Stimulated activated CD4-positive, alpha-beta T cell treated with anti-CD3 and anti-CD28 coated beads, TNF-alpha, amount 100 ng/mL, for 24 hours (primary cell): ENCODE measurements around the gene CD68.

Source experiments
- DNase-seq, 3 experiments: peaks; one replicate each; pipeline ENCODE4 v3.0.0-alpha.2; 2020; ENCODE audit warnings: low read depth in 3 of 3

CD68 gene, protein sequence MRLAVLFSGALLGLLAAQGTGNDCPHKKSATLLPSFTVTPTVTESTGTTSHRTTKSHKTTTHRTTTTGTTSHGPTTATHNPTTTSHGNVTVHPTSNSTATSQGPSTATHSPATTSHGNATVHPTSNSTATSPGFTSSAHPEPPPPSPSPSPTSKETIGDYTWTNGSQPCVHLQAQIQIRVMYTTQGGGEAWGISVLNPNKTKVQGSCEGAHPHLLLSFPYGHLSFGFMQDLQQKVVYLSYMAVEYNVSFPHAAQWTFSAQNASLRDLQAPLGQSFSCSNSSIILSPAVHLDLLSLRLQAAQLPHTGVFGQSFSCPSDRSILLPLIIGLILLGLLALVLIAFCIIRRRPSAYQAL

DNA sequence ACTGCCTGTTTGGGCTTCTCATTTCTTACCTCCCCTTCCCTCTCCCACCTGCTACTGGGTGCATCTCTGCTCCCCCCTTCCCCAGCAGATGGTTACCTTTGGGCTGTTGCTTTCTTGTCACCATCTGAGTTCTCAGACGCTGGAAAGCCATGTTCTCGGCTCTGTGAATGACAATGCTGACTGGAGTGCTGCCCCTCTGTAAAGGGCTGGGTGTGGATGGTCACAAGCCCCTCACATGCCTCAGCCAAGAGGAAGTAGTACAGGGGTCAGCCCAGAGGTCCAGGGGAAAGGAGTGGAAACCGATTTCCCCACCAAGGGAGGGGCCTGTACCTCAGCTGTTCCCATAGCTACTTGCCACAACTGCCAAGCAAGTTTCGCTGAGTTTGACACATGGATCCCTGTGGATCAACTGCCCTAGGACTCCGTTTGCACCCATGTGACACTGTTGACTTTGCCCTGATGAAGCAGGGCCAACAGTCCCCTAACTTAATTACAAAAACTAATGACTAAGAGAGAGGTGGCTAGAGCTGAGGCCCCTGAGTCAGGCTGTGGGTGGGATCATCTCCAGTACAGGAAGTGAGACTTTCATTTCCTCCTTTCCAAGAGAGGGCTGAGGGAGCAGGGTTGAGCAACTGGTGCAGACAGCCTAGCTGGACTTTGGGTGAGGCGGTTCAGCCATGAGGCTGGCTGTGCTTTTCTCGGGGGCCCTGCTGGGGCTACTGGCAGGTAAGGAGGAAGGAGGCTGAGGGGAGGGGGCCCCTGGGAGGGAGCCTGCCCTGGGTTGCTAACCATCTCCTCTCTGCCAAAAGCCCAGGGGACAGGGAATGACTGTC lies at the start of gene CD68:
Gene CD68, plus strand, starts transcription at position 638 of the 833 bp plus-strand sequence. Its CDS starts 40 bp downstream, at position 678.
- peak; percentile 61 to 76 (median 62) for DNase-seq

DNA sequence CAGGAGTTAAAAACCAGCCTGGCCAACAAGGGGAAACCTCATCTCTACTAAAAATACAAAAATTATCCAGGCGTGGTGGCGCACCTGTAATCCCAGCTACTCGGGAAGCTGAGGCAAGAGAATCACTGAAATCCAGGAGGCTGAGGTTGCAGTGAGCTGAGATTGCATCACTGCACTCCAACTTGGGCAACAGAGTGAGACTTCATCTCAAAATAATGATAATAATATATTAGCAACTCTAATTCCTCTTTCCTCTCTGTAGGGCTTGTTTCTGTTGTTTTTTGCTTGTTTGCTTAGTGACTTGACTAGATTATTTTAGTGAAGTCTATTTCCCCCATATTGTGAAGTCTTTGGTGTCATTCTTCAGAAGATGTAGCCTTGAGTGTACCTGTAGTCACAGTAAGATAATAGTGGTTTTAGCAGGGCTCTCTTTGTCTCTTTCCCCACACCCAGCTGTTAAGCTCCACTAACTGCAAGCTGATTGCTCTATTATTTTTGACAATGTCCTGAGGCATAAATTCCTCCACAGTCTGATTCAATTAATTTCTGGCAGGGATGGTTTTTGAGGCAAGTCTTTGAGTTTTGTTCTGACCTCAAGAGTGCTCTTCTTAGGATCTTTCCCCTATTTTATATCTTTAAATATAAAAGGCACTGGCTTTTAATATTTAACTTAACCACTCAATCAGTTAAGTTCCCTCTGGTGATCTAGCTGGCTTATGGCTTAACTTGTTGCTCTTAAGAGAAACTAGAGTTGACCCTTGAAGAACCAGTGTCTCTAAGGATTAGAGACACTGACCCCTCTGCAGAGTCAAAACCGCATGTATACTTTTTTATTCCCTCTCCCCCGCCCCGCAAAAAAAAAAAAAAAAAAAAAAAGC lies 49.2 kb upstream of the CD68 start:
- no peak for DNase-seq

DNA sequence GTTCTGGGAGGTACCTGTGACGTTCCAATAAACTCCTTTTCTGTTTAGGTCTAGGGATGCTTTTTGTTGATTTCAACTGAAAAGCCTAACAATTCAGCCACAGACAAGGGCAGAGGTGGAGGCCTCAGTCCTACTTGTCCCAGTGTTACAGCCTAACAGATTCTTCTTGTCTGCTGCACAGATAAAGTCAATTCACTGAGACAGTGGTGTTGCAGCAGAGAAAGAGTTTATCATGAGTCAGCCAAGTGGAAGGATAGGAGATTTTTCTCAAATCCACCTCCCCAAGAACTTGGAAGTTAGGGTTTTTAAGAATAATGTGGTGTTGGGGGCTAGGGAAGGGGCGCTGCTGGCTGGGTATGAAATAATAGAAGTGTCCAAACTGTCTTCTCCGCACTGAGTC lies 41.4 kb upstream of the CD68 start:
- no peak for DNase-seq

DNA sequence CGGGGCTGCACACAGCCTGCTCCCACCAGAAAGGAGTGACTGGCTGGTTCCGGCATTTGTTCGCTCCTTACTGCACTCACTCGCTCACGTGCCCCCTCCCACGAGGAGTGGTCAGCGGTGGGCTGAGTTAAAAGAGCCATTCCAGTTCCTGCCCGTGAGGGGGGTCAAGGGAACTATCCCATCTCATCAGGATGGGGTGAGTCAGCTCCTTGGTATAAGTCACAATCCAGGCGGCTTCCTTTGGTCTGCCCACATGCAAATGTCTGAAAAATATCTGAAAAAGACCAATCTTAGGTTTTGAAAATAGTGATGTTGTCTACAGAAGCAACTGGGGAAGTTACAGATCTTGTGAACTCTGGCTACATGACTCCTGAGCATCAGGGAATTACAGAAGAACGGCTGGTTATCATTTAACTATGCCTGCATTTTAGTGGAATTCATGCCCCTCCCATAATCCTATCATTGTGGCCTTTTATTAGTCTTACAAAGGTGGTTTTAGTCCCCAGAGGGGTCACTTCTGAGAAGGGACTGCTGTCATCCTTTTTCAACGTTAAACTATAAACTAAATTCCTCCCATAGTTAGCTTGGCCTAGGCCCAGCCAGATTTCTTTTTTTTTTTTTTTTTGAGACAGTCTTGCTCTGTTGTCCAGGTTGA lies 40.4 kb upstream of the CD68 start:
- no peak for DNase-seq

DNA sequence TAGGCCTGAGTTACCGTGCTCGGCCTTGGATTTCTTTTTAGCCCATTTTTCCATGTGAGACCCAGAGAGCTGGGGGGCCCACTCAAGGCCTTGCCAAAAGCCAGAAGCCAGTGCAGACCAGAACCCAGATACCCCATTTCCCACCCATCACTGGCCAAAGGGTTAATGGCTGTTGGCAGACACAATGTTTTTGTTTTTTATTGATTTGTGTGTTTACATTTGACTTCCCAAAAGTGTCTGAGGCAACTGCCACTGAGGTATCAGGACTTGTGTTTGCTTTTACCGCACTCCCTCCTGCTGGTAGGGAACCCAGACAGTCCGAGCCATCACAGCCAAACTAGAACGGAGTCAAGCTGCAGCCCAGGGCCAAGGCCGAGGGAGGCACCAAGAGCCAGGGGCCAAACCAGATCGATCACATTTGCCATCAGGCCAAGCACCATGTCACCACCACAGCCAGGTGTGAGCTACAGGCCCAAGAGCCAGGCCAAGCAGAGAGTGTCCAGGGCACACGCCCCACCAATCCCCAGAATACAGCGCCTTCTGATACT lies 38.3 kb upstream of the CD68 start:
- DNase-seq: no peak

DNA sequence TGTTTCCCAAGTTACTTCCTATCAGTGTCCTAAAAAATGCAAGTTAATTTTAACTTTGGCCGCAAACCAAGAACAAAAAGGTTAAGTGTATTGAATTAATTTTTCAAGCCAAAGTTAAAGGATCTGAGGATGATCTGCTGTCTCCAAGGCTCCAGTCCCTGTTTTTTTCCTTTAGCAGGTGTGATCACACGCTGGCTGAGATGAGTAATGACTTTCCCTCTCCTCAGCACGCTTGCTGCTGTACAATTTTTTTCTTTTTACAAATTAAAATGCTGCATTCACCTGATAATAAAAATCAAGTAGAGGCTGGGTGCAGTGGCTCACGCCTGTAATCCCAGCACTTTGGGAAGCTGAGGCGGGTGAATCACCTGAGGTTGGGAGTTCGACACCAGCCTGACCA lies 34.5 kb upstream of the CD68 start:
- DNase-seq: no peak

DNA sequence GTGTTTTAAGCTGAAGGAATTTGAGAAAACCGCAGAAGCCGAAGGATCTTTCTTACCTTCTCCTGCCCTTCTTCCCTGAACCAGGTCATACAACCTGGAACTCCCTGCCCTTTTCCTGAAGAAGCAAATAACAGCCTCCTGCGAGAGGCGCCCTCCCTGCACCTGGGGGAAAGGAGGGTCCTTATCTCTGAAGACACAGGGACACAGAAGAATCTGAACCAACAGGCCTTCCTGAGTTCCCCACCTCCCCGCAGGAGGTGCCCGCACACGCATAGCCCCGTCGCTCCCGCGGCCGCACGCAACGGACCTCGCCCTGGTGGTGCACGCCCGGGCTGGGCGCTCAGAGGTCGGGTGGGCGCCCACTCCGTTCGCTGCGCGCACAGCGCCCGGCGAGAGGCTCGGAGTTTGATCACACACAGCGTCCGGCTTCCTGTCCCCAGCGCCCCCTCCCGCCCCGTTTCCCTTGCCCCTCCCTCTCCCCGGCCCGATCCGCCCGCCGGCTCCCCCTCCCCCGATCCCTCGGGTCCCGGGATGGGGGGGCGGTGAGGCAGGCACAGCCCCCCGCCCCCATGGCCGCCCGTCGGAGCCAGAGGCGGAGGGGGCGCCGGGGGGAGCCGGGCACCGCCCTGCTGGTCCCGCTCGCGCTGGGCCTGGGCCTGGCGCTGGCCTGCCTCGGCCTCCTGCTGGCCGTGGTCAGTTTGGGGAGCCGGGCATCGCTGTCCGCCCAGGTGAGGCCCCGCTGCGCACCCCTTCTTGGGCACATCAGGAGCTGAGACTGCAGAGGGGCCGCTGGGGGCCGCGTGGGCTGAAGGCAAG lies 30.6 kb upstream of the CD68 start, which contains the start of gene TNFSF12:
Gene TNFSF12, plus strand, starts transcription at position 474 of the 816 bp plus-strand sequence. Its CDS starts 96 bp downstream, at position 570.
- DNase-seq: peak in 1 of 3 experiments; percentile 56

DNA sequence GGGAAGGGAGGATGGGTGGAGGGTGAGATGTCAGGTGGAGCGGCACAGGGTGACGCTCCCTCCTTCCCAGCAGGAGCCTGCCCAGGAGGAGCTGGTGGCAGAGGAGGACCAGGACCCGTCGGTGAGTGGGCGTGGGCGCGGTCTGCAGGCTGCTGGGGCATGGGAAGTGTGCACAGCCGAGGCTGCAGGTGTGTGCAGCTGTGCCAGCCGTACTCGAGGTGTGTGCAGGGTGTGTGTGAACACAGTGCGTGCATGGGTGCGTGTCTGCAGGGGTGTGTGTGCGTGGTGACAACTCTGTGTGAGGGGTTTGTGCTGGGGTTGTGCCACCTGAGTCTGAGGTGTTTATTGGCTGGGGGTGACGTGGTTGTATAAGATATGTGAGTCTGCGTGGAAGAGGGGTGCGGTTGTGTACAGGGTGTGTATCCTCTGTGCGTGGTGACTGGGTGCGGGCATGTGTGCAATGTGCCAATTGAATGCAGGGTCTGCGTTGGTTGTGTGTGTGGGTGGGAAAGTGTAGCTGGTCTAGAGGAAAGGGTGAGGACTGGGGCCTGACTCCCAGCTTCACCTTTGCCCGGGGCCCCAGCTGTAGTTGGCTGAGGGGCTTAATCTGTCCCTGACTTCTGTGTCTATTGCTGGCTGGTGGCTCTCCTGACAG lies 29.9 kb upstream of the CD68 start:
- DNase-seq: peak in 1 of 3 experiments; percentile 37

DNA sequence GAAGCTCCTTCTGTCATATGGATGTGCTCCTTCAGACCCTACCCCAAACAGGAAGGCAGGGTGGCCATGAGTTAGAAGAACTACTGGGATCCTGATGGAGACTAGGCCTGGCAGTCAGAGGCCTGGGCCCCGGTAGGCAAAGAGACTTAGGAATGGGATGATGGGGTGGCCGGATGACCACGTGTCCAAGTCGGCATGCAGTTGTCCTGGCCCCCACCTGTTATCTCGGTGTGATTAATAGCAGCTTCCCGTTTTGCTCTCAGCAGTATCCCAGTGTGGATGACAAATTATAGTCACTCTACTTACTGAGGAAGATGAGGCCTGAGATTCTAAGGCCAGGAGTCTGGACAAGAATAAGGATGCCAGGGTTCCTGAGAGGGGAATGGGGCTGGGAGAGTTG lies 29.1 kb upstream of the CD68 start:
- DNase-seq: no peak

DNA sequence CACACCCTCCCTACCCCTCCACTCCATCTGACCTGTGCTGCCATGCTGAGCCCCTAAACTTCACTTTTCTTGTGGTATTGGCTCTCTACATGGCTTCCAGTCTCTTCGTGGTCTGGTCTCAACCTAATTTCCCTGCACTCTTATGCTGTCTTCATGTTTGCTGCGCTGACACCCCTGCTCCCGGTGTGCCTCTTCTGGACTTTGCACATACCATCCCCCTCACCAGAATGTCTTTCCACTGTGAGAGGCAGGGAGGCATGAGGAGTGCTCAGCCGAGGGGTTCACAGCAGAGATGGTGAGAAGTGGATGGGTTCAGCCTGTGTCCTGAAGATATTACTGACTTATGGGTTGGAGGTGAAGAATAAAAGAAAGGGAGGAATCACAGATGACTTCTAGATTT lies 28.0 kb upstream of the CD68 start:
- no peak for DNase-seq

DNA sequence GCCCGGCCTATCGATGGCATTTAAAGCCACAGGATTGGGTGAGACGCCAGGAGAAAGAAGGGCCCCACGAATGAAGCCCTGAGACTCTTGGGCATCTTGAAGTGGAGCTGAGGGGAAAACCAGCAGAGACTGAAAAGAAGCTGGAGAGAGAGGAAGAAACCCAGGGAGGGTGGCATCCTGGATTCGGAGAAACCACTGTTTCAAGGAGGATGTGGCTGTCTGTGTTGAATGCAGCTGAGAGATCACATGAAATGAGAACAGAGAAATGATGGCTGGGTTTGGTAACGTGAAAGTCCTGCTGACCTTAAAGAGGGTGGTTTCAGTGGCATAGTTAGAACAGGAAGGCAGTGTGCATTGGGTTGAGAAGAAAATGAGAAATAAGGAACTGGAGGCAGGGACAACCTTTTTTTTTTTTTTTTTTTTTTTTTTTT lies 26.8 kb upstream of the CD68 start:
- no peak for DNase-seq

DNA sequence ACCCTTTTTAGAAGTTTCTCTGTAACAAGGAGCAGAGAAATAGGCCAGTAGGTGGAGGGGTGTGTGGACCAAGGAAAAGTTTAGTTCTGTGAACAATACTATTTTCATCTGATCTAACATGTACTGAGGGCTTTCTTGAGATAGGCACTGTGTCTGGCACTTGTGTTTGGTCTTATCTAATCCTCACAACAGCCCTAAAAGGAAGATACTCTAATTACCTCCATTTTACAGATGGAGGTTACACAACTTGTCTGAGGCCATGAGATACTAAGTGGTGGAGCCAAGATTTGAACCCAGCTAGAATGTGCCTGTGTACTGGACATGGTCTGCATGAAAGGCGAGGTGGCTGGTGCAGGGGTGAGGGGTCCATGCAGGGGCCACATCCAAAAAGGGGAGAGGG lies 26.1 kb upstream of the CD68 start:
- DNase-seq: no peak

DNA sequence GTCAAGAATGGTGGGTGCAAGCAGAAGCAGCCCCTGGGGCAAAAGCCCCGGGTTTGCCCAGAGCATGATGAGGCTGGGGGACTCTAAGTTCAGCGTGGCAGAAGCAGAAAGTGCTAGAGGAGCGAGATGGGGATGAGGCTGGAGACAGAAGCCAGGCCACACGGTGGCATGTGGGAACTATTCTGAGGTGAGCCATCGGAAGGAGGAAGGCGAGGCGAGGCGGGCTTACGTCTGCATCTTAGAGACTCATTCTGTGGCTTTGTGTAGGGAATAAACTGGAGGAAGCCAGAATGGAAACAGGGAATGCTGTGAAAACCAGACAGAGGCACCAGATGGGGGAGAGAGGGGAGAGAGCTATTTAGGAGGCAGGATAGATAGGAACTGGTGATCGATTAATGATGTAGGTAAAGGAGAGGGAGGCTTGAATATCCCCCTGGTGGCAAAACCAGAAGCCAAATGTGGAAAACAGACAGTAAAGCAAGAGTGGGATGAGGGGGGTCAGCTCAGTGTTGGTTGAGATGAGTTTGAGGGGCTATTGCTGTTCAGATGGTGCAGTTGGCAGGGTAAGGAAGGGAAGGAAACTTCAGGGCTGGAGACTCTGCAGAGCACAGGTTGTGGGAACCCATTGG lies 24.0 kb upstream of the CD68 start:
- DNase-seq: no peak

DNA sequence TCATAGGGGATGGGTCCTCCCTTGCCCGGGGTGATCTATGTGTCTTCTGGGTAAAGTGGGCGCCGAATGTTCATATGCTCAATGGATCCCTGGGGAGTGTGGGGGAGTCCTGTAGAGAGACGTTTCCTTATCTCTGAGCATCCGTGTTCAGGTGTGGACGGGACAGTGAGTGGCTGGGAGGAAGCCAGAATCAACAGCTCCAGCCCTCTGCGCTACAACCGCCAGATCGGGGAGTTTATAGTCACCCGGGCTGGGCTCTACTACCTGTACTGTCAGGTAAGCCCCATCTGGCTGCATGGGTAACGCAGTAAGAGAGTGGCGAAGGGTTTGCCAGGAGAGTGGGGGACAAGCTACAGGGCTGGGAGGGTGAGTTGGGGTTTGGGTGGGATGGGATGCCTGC lies 22.8 kb upstream of the CD68 start:
- DNase-seq: no peak

DNA sequence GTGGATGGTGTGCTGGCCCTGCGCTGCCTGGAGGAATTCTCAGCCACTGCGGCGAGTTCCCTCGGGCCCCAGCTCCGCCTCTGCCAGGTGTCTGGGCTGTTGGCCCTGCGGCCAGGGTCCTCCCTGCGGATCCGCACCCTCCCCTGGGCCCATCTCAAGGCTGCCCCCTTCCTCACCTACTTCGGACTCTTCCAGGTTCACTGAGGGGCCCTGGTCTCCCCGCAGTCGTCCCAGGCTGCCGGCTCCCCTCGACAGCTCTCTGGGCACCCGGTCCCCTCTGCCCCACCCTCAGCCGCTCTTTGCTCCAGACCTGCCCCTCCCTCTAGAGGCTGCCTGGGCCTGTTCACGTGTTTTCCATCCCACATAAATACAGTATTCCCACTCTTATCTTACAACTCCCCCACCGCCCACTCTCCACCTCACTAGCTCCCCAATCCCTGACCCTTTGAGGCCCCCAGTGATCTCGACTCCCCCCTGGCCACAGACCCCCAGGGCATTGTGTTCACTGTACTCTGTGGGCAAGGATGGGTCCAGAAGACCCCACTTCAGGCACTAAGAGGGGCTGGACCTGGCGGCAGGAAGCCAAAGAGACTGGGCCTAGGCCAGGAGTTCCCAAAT lies 22.2 kb upstream of the CD68 start:
- DNase-seq: no peak

DNA sequence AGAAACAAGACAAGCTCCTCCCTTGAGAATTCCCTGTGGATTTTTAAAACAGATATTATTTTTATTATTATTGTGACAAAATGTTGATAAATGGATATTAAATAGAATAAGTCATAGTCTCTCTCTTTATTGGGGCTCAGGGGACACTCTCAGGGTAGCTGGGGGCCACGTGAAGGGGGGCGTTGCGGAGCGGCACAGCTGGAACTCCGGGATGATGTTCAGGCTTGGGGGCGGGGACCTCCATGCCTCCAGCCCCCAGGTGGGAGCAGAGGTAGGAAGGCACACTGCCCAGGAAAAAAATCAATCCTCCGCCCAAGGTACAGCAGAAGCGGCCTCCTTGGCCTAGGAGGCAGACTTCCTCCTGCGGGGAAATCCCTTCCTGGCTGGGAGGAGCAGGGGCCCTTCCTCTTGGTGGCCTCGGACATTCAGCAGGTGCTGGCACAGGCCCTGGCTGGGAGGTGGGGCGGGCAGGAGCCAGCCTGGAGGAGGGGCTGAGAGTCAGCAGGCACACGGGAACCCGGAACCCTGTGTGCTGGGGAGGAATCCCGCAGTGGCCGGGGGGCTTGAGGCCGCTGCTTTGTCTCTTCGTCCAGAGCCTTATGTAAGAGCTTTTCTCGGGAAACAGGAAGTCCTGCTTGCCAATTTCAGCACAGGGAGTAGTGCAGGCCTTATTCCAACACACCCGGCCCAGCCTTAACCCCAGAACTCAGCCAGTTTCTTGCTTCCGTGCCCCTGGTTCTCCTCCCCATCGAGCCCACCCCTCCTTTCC lies 21.5 kb upstream of the CD68 start:
- no peak for DNase-seq

DNA sequence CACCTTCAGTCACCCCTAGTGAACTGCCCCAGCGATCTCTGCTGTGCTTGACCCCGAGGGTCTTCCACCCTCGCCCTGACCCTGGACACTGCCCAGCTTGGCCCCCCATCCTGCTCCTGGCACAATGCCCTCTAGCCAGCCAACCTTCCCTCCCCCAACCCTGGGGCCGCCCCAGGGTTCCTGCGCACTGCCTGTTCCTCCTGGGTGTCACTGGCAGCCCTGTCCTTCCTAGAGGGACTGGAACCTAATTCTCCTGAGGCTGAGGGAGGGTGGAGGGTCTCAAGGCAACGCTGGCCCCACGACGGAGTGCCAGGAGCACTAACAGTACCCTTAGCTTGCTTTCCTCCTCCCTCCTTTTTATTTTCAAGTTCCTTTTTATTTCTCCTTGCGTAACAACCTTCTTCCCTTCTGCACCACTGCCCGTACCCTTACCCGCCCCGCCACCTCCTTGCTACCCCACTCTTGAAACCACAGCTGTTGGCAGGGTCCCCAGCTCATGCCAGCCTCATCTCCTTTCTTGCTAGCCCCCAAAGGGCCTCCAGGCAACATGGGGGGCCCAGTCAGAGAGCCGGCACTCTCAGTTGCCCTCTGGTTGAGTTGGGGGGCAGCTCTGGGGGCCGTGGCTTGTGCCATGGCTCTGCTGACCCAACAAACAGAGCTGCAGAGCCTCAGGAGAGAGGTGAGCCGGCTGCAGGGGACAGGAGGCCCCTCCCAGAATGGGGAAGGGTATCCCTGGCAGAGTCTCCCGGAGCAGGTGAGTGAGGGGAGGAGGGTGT lies 20.7 kb upstream of the CD68 start, which contains the start of gene TNFSF13:
Gene TNFSF13, plus strand, starts transcription at position 207 of the 776 bp plus-strand sequence. Its CDS starts 290 bp downstream, at position 497.
- DNase-seq: no peak
